Gastrocnemius medialis (tissue), 4 donors: Measurements from ENCODE around the gene CYS1. TPM values are rescaled to one million over a fixed set of nuclear protein-coding genes. Genes with fewer than 3 reads are reported as not detected.

Experiments
- ATAC-seq, 2 donors: fragments of 150-250 bp; one replicate each; pipeline ENCODE4 v1.9.1; 2016
- DNase-seq, 2 donors: peaks; one replicate each; pipeline ENCODE4 v3.0.0-alpha.2; 2019
- H3K27ac ChIP-seq, 4 donors: fragments of 200-600 bp; sonication (generic); 1 replicate in 1 of 4; 2 replicates in 3 of 4; pipeline ENCODE4 v1.5.1; 2016 to 2018; ENCODE audit warnings: mild to moderate bottlenecking in 2 of 4, moderate library complexity in 1 of 4
- H3K27me3 ChIP-seq, 3 donors: fragments of 200-600 bp; sonication (generic) in 2 of 3; 1 replicate in 1 of 3; 2 replicates in 2 of 3; pipeline versions ENCODE4 v1.5.1 to v1.6.0; 2016 to 2019; ENCODE audit warnings: mild to moderate bottlenecking in 1 of 3, moderate library complexity in 1 of 3
- H3K36me3 ChIP-seq, 2 donors: fragments of 200-600 bp; sonication (generic) in 1 of 2; one replicate each; pipeline ENCODE4 v1.5.1; 2017 to 2018
- H3K4me1 ChIP-seq, 2 donors: fragments of 200-600 bp; sonication (generic) in 1 of 2; one replicate each; pipeline ENCODE4 v1.5.1; 2016 to 2017; ENCODE audit warnings: mild to moderate bottlenecking in 2 of 2
- H3K4me3 ChIP-seq, 4 donors: fragments of 200-600 bp; sonication (generic) in 3 of 4; 1 replicate in 1 of 4; 2 replicates in 3 of 4; pipeline ENCODE4 v1.5.1; 2016 to 2019; ENCODE audit warnings: mild to moderate bottlenecking in 2 of 4
- H3K9me3 ChIP-seq, 3 donors: fragments of 200-600 bp; sonication (generic) in 2 of 3; 1 replicate in 1 of 3; 2 replicates in 2 of 3; pipeline ENCODE4 v1.5.1; 2016 to 2019
- CTCF ChIP-seq, 5 experiments: fragments of 450-650 bp in 3 of 5; fragments of 200-600 bp in 2 of 5; sonication (generic) in 2 of 5; IDR thresholded peaks in 4 of 5; conservative IDR thresholded peaks in 1 of 5; 1 replicate in 4 of 5; 2 replicates in 1 of 5; pipeline ENCODE4 v1.5.1; 2016 to 2019; ENCODE audit warnings: antibody characterized with exemption in 5 of 5, mild to moderate bottlenecking in 3 of 5, moderate library complexity in 3 of 5
- POLR2A ChIP-seq, 2 donors: fragments of 450-650 bp; IDR thresholded peaks; one replicate each; pipeline ENCODE4 v1.6.1; 2017; ENCODE audit warnings: antibody characterized with exemption in 2 of 2, mild to moderate bottlenecking in 2 of 2, moderate library complexity in 2 of 2
- in situ Hi-C, 4 donors: fragments of 200-750 bp; cut with MboI; loops; one replicate each; pipeline versions ENCODE4 v1.15.0 to v1.8.0; 2017; ENCODE audit warnings: low sequenced_read_pairs in 4 of 4
- intact Hi-C: fragments of 100-400 bp; cut with DNase I; formaldehyde crosslinking; loops from one replicate; pipeline ENCODE4 v1.15.1; 2023; ENCODE audit warnings: low total_unique reads
- total RNA-seq, 4 donors: library from RNA; depleted of rRNA; stranded (reverse); fragments of >200 nt; gene quantifications; one replicate each; pipeline versions ENCODE4 v1.1.0 to v1.2.3, GENCODE V29; 2016

Gene CYS1
- total RNA-seq, 4 donors from 2014 or later, result 0.10 to 0.42 (median 0.18) TPM; not detected in 1

GRCh38 chr2:10062931-10063365 is 17.3 kb downstream of the CYS1 start:
- no peaks in the 10 kb centered on the region for H3K36me3 ChIP-seq
- DNase-seq, result no peak
- in situ Hi-C loops (loop anchor here in 1 of 4 donors (25.0 kb wide), 1 partner anchor 226 kb away; the partner anchor contains the start of gene TAF1B), intact Hi-C loops (no loop called here)
- H3K9me3 ChIP-seq, result no peaks in the 10 kb centered on the region
- ATAC-seq, result no peak
- no peaks in the 10 kb centered on the region for H3K27me3 ChIP-seq
- no peak overlapping the region for H3K27ac ChIP-seq
- TF ChIP-seq CTCF (IDR thresholded peaks at IDR 0.05 in 4 of 5, conservative IDR thresholded peaks at IDR 0.05 in 1 of 5), result no peak
- no peak for TF ChIP-seq POLR2A (IDR thresholded peaks at IDR 0.05)
- H3K4me3 ChIP-seq, result no peak overlapping the region
- peaks cover 0 to 12% of the 10 kb centered on the region in 2 donors for H3K4me1 ChIP-seq

- H3K4me1 ChIP-seq, result peaks cover 10 to 18% of the 10 kb centered on the region in 2 donors
- DNase-seq, result no peak
- in situ Hi-C loops, result loop anchor here in 1 of 4 donors (25.0 kb wide), 1 partner anchor 224 kb away; the partner anchor contains the start of gene TAF1B
These were observed 18.8 kb downstream of the CYS1 start for GRCh38 chr2:10061221-10061925.

GRCh38 chr2:10059552-10060335 is 20.5 kb downstream of the CYS1 start:
- Histone ChIP-seq H3K9me3 (no peaks in the 10 kb centered on the region), H3K27me3 (no peaks in the 10 kb centered on the region), H3K4me3 (no peak overlapping the region), H3K36me3 (no peaks in the 10 kb centered on the region), H3K4me1 (peaks cover 10 to 18% of the 10 kb centered on the region in 2 donors), H3K27ac (no peak overlapping the region)
- no peak for ATAC-seq
- intact Hi-C loops (no loop called here), in situ Hi-C loops (loop anchor here in 1 of 4 donors (25.0 kb wide), 1 partner anchor 222 kb away; the partner anchor contains the start of gene TAF1B)
- no peak for DNase-seq
- no peak for TF ChIP-seq POLR2A (IDR thresholded peaks at IDR 0.05)
- no peak for TF ChIP-seq CTCF (IDR thresholded peaks at IDR 0.05 in 4 of 5, conservative IDR thresholded peaks at IDR 0.05 in 1 of 5)

More at GRCh38 chr2:10061221-10061925, 18.8 kb downstream of the CYS1 start:
- ATAC-seq, result no peak
- Histone ChIP-seq H3K9me3 (no peaks in the 10 kb centered on the region), H3K36me3 (no peaks in the 10 kb centered on the region), H3K27ac (no peak overlapping the region), H3K4me3 (no peak overlapping the region), H3K27me3 (no peaks in the 10 kb centered on the region)
- TF ChIP-seq POLR2A (IDR thresholded peaks at IDR 0.05), result no peak
- TF ChIP-seq CTCF (IDR thresholded peaks at IDR 0.05 in 4 of 5, conservative IDR thresholded peaks at IDR 0.05 in 1 of 5), result no peak
- intact Hi-C loops, result no loop called here

- Histone ChIP-seq H3K4me1 (peaks cover 14 to 21% of the 10 kb centered on the region in 2 donors), H3K27me3 (no peaks in the 10 kb centered on the region), H3K9me3 (no peaks in the 10 kb centered on the region), H3K4me3 (no peak overlapping the region), H3K27ac (no peak overlapping the region), H3K36me3 (peaks cover 0 to 3% of the 10 kb centered on the region in 2 donors)
- intact Hi-C loops (no loop called here), in situ Hi-C loops (loop anchor here in 1 of 4 donors (25.0 kb wide), 1 partner anchor 222 kb away; the partner anchor contains the start of gene TAF1B)
- ATAC-seq, result no peak
- DNase-seq, result no peak
- TF ChIP-seq CTCF (IDR thresholded peaks at IDR 0.05 in 4 of 5, conservative IDR thresholded peaks at IDR 0.05 in 1 of 5) (no peak), POLR2A (IDR thresholded peaks at IDR 0.05) (no peak)
These were observed 21.2 kb downstream of the CYS1 start for GRCh38 chr2:10059016-10059351.
